Mucosa of descending colon (tissue), 3 donors: ENCODE measurements around the gene UFD1. TPM values are rescaled to one million over a fixed set of nuclear protein-coding genes. Genes with fewer than 3 reads are reported as not detected.

Experiments used
- ATAC-seq: fragments of 200-7000 bp; cut with Tn5 transposase; one replicate; pipeline ENCODE4 v1.9.1; 2020; ENCODE audit warnings: mild to moderate bottlenecking, moderate library complexity
- DNase-seq, 3 donors: peaks; one replicate each; pipeline ENCODE4 v3.0.0-alpha.2; 2020
- H3K36me3 ChIP-seq: fragments of 200-600 bp; one replicate; pipeline ENCODE4 v1.8.0; 2021; ENCODE audit warnings: low read depth, mild to moderate bottlenecking
- H3K4me1 ChIP-seq: fragments of 200-600 bp; one replicate; pipeline ENCODE4 v1.8.0; 2021; ENCODE audit warnings: low read depth, mild to moderate bottlenecking
- H3K4me3 ChIP-seq: fragments of 200-600 bp; one replicate; pipeline ENCODE4 v1.8.0; 2021; ENCODE audit warnings: mild to moderate bottlenecking
- H3K9me3 ChIP-seq: fragments of 200-600 bp; one replicate; pipeline ENCODE4 v1.8.0; 2021; ENCODE audit warnings: mild to moderate bottlenecking
- intact Hi-C, 2 donors: fragments of 100-400 bp; cut with DNase I in 1 of 2; cut with micrococcal nuclease in 1 of 2; formaldehyde crosslinking; loops; one replicate each; pipeline versions ENCODE4 v1.11.0 to v1.11.1; 2022; cut with DNase I, micrococcal nuclease
- total RNA-seq, 3 donors: library from RNA; stranded (reverse); fragmentation: NEBNext Ultra II Directional in 2 of 3; extraction: Animal tissue kit (Norgen Biotek cat#: 25700) in 2 of 3; gene quantifications; one replicate each; pipeline versions ENCODE4 v1.2.1 to v1.2.4, GENCODE V29; 2021 to 2023
- TF ChIP-seq, protein P1 (sequence below): fragments of 200-600 bp; IDR thresholded peaks from one replicate; pipeline ENCODE4 v1.8.0; 2022; ENCODE audit warnings: antibody characterized with exemption, mild to moderate bottlenecking
- donor health status: DM: no; HTN: no; CAD: no; lungs with moderate emphysema.
- donor health status: DM: no; HTN: no; CAD: no.
- donor health status: DM: no; HTN: yes; CAD: no.

Gene UFD1
- total RNA-seq, 3 donors from 2014 or later: 48.5 to 71.0 (median 49.9) TPM

DNA sequence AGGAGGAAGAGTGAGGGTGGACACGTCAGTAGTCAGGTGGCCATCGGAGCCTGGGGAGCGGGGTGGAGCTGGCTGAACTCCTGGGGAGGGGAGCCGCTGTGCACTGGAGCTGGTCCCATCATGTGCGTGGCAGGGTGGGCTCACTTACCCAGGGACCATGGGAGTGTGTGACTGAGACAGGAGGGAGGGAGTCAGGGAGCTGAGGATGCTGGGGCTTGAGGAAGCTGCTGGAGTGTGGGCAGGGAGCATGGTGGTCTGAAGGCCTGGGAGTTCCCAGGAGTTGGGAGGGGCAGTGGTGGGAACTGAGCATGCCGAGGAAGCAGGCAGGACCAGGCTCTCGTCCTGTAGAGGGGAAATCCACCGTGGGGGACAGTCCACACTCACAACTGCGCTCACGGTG lies 27.2 kb upstream of the UFD1 start:
- no peaks in the 10 kb centered on the region for H3K9me3 ChIP-seq
- peak in 1 of 3 donors; percentile 26 for DNase-seq
- TF ChIP-seq, protein P1, sequence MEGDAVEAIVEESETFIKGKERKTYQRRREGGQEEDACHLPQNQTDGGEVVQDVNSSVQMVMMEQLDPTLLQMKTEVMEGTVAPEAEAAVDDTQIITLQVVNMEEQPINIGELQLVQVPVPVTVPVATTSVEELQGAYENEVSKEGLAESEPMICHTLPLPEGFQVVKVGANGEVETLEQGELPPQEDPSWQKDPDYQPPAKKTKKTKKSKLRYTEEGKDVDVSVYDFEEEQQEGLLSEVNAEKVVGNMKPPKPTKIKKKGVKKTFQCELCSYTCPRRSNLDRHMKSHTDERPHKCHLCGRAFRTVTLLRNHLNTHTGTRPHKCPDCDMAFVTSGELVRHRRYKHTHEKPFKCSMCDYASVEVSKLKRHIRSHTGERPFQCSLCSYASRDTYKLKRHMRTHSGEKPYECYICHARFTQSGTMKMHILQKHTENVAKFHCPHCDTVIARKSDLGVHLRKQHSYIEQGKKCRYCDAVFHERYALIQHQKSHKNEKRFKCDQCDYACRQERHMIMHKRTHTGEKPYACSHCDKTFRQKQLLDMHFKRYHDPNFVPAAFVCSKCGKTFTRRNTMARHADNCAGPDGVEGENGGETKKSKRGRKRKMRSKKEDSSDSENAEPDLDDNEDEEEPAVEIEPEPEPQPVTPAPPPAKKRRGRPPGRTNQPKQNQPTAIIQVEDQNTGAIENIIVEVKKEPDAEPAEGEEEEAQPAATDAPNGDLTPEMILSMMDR: no peak
- ATAC-seq: no peak
- no peaks in the 10 kb centered on the region for H3K4me1 ChIP-seq
- intact Hi-C loops: no loop called here
- no peaks in the 10 kb centered on the region for H3K36me3 ChIP-seq
- no peak overlapping the region for H3K4me3 ChIP-seq

DNA sequence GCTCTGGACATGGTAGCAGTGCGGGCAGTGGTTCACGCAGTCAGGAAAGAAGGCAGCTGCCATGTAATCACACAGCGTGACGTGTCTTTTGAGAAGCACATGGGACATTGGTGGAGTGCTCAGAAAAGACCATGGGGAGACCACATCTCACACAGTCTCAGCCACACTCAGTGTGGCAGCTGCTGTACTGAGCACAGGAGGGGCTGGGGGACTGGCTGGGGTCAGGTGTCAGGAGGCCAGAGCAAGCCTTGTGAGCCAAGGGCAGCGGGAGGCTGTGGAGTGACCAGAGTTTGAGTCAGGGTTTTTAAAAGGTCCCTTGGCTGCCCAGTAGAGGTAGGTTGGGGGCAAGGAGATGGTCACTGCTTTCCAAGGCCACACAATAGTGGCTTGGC lies 26.7 kb upstream of the UFD1 start:
- ATAC-seq (no peak), DNase-seq (no peak)
- TF ChIP-seq, protein P1: no peak
- intact Hi-C loops: no loop called here
- Histone ChIP-seq H3K4me1 (no peaks in the 10 kb centered on the region), H3K4me3 (no peak overlapping the region), H3K9me3 (no peaks in the 10 kb centered on the region), H3K36me3 (no peaks in the 10 kb centered on the region)

DNA sequence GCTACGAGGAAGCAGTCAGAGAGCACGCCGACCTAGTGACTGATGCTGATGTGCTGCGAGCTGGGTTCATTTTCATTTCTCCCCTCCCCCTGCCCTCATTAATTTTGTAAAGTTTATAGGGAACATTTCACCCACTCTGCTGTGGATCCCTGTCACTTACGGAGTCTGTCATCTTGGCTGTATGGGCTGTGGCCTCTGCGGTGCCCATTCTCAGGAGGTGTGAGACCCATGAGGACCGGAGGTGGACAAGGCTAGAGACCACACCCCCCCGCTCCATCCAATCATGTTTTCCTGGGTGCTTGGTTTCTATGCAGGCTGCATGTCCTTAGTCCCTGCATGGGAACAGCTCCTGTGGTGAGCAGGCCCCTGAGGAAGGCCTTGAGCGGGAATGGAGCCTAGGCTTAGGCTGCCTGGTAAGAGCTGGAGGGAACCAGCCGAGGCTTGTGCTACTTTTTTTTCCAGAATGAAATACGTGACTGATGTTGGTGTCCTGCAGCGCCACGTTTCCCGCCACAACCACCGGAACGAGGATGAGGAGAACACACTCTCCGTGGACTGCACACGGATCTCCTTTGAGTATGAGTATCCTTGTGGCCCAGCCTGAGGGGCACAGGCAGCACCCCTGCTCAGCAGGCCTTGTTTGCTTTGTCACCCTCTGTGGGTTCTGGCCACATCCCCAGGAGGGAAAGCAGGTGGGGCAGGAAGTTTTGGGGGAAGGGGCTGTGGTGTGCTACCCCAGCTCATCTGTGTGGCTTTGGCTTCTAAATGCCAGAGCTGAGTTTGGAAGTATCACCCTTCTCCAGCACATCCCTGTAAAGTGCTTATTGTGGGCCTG lies 26.1 kb upstream of the UFD1 start:
- DNase-seq: no peak
- Histone ChIP-seq H3K9me3 (no peaks in the 10 kb centered on the region), H3K4me1 (no peaks in the 10 kb centered on the region), H3K4me3 (no peak overlapping the region), H3K36me3 (no peaks in the 10 kb centered on the region)
- no peak for ATAC-seq
- intact Hi-C loops: no loop called here
- TF ChIP-seq, protein P1: no peak

DNA sequence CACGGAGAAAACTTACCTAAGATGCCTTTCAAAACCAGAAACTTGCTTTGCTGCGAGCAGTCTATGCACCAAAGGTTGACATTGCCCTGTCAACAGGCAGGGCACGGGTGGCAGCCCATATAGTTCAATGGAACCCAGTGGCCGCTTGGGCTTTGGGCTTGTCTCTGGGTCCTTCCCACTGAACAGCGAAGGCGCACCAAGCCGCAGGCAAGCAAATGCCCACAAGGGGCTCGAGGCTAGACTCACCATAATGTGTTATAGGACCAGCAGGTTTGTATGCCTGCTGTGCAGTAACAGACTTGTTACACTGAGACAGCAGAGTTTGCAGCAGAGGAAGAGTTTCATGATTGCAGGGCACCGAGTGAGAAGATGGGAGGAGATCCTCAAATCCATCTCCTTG lies 24.9 kb upstream of the UFD1 start:
- no peak overlapping the region for H3K4me3 ChIP-seq
- ATAC-seq (no peak), DNase-seq (no peak)
- TF ChIP-seq, protein P1: no peak
- H3K4me1 ChIP-seq: no peaks in the 10 kb centered on the region
- intact Hi-C loops: no loop called here
- no peaks in the 10 kb centered on the region for H3K9me3 ChIP-seq
- no peaks in the 10 kb centered on the region for H3K36me3 ChIP-seq

DNA sequence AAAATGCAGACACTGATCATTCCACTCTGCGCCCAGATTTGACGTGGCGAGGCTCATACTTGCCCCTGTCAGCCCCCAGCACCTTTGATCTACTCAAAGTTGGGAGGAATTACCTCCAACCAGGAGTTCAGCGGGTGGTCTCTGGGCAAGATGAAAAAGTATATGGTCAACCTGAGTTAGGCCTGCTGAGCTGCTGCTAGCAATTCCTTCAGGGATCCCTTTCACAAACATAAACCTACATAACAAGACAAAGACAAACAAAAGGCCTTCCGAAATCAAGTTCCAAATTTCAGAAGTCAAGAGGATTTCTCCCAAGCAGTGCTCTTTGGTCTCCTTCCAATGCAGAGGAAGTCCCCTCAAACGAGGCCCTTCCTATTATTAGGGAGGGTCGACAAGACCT lies 24.4 kb upstream of the UFD1 start:
- intact Hi-C loops: no loop called here
- Histone ChIP-seq H3K4me1 (no peaks in the 10 kb centered on the region), H3K4me3 (no peak overlapping the region), H3K9me3 (no peaks in the 10 kb centered on the region), H3K36me3 (no peaks in the 10 kb centered on the region)
- ATAC-seq (no peak), DNase-seq (no peak)
- TF ChIP-seq, protein P1: no peak
